Fibroblast of skin of scalp (primary cell): ENCODE data around the gene SLC14A1.

Experiments
- DNase-seq: peaks from one replicate; pipeline ENCODE4 v3.0.0-alpha.2; 2013

Gene SLC14A1

GRCh38 chr18:45760462-45761036 lies 36.6 kb downstream of the SLC14A1 start:
- no peak for DNase-seq

- DNase-seq, result no peak
These were observed 37.6 kb downstream of the SLC14A1 start for GRCh38 chr18:45761512-45762114.

- DNase-seq, result no peak
These were observed 40.2 kb downstream of the SLC14A1 start for GRCh38 chr18:45764000-45764686.

- peak; percentile 48 for DNase-seq
These were observed 41.8 kb downstream of the SLC14A1 start for GRCh38 chr18:45765796-45766195.

GRCh38 chr18:45771587-45772480 lies 47.9 kb downstream of the SLC14A1 start:
- peak; percentile 77 for DNase-seq

GRCh38 chr18:45774065-45774521 lies 50.1 kb downstream of the SLC14A1 start:
- DNase-seq, result peak; percentile 43

- DNase-seq, result peak; percentile 87
These were observed 51.3 kb downstream of the SLC14A1 start for GRCh38 chr18:45775241-45775676.

GRCh38 chr18:45775743-45776142 lies 51.8 kb downstream of the SLC14A1 start:
- DNase-seq, result no peak

- DNase-seq, result peak; percentile 86
These were observed 53.4 kb downstream of the SLC14A1 start for GRCh38 chr18:45777393-45777792.

- DNase-seq, result peak; percentile 42
These were observed 56.6 kb downstream of the SLC14A1 start for GRCh38 chr18:45780568-45780967.

GRCh38 chr18:45782662-45783061 lies 58.7 kb downstream of the SLC14A1 start:
- DNase-seq, result no peak

- DNase-seq, result peak; percentile 87
These were observed 59.4 kb downstream of the SLC14A1 start for GRCh38 chr18:45783097-45784075.

GRCh38 chr18:45785134-45785533 lies 61.2 kb downstream of the SLC14A1 start:
- DNase-seq, result peak; percentile 78

- no peak for DNase-seq
These were observed 63.0 kb downstream of the SLC14A1 start for GRCh38 chr18:45786941-45787340.

- no peak for DNase-seq
These were observed 63.4 kb downstream of the SLC14A1 start for GRCh38 chr18:45787346-45787745.

- DNase-seq, result no peak
These were observed 64.9 kb downstream of the SLC14A1 start for GRCh38 chr18:45788861-45789260.

- DNase-seq, result no peak
These were observed 68.7 kb downstream of the SLC14A1 start for GRCh38 chr18:45792506-45793263.

GRCh38 chr18:45793264-45793965 lies 69.4 kb downstream of the SLC14A1 start:
- peak; percentile 84 for DNase-seq

GRCh38 chr18:45801416-45802004 lies 77.5 kb downstream of the SLC14A1 start:
- DNase-seq, result peak; percentile 50
